ENCODE measurements around the gene CEP128.

Gene CEP128

GRCh38 chr14:80901260-80901659 lies 40.3 kb downstream of the CEP128 start:
- no peak for DNase-seq (ENCODE audit: low read depth, low spot score)

- DNase-seq (ENCODE audit: low read depth, low spot score): no peak
Observed at GRCh38 chr14:80872645-80873044, 68.9 kb downstream of the CEP128 start.

GRCh38 chr14:80868260-80868659 lies 73.3 kb downstream of the CEP128 start:
- DNase-seq (ENCODE audit: low read depth, low spot score): no peak

- no peak for DNase-seq (ENCODE audit: low read depth, low spot score)
Observed at GRCh38 chr14:80867798-80868197, 73.7 kb downstream of the CEP128 start.

GRCh38 chr14:80867091-80867490 lies 74.4 kb downstream of the CEP128 start:
- no peak for DNase-seq (ENCODE audit: low read depth, low spot score)

GRCh38 chr14:80865565-80865964 lies 76.0 kb downstream of the CEP128 start:
- no peak for DNase-seq (ENCODE audit: low read depth, low spot score)

GRCh38 chr14:80862983-80863382 lies 78.6 kb downstream of the CEP128 start:
- DNase-seq (ENCODE audit: low read depth, low spot score): no peak

- no peak for DNase-seq (ENCODE audit: low read depth, low spot score)
Observed at GRCh38 chr14:80862541-80862940, 79.0 kb downstream of the CEP128 start.

- no peak for DNase-seq (ENCODE audit: low read depth, low spot score)
Observed at GRCh38 chr14:80850197-80850814, 91.2 kb downstream of the CEP128 start.

- no peak for DNase-seq (ENCODE audit: low read depth, low spot score)
Observed at GRCh38 chr14:80847070-80847469, 94.5 kb downstream of the CEP128 start.

- DNase-seq (ENCODE audit: low read depth, low spot score): no peak
Observed at GRCh38 chr14:80845856-80846255, 95.7 kb downstream of the CEP128 start.

- no peak for DNase-seq (ENCODE audit: low read depth, low spot score)
Observed at GRCh38 chr14:80844872-80845271, 96.7 kb downstream of the CEP128 start.

- no peak for DNase-seq (ENCODE audit: low read depth, low spot score)
Observed at GRCh38 chr14:80839743-80840142, 101.8 kb downstream of the CEP128 start.

GRCh38 chr14:80809663-80810062 lies 131.9 kb downstream of the CEP128 start:
- DNase-seq (ENCODE audit: low read depth, low spot score): no peak

GRCh38 chr14:80805136-80805535 lies 136.4 kb downstream of the CEP128 start:
- DNase-seq (ENCODE audit: low read depth, low spot score): no peak

GRCh38 chr14:80798878-80799277 lies 142.7 kb downstream of the CEP128 start:
- no peak for DNase-seq (ENCODE audit: low read depth, low spot score)

- DNase-seq (ENCODE audit: low read depth, low spot score): no peak
Observed at GRCh38 chr14:80798211-80798610, 143.3 kb downstream of the CEP128 start.

GRCh38 chr14:80792771-80793170 lies 148.8 kb downstream of the CEP128 start:
- no peak for DNase-seq (ENCODE audit: low read depth, low spot score)

GRCh38 chr14:80787876-80788275 lies 153.7 kb downstream of the CEP128 start:
- DNase-seq (ENCODE audit: low read depth, low spot score): no peak

GRCh38 chr14:80784820-80785219 lies 156.7 kb downstream of the CEP128 start:
- no peak for DNase-seq (ENCODE audit: low read depth, low spot score)

- no peak for DNase-seq (ENCODE audit: low read depth, low spot score)
Observed at GRCh38 chr14:80781972-80782367, 159.6 kb downstream of the CEP128 start.

GRCh38 chr14:80780500-80780899 lies 161.0 kb downstream of the CEP128 start:
- DNase-seq (ENCODE audit: low read depth, low spot score): no peak

- no peak for DNase-seq (ENCODE audit: low read depth, low spot score)
Observed at GRCh38 chr14:80776657-80777056, 164.9 kb downstream of the CEP128 start.

- DNase-seq (ENCODE audit: low read depth, low spot score): no peak
Observed at GRCh38 chr14:80776186-80776585, 165.4 kb downstream of the CEP128 start.
